Neural progenitor cell (in vitro differentiated cells): ENCODE measurements around the gene ASAP2.

ENCODE experiments used
- EZH2 ChIP-seq: fragments of 200-600 bp; sonication (generic); IDR thresholded peaks from 2 replicates; pipeline ENCODE4 v1.6.1; 2017; ENCODE audit warnings: antibody characterized with exemption, mild to moderate bottlenecking, moderate library complexity
- EZH2phosphoT487 ChIP-seq: fragments of 200-600 bp; sonication (generic); IDR thresholded peaks from 2 replicates; pipeline ENCODE4 v1.6.1; 2017; ENCODE audit warnings: antibody characterized with exemption
- TF ChIP-seq, protein P1 (sequence below): fragments of 200-600 bp; sonication (generic); IDR thresholded peaks from 2 replicates; pipeline ENCODE4 v1.5.1; 2017; ENCODE audit warnings: antibody characterized with exemption, mild to moderate bottlenecking

DNA sequence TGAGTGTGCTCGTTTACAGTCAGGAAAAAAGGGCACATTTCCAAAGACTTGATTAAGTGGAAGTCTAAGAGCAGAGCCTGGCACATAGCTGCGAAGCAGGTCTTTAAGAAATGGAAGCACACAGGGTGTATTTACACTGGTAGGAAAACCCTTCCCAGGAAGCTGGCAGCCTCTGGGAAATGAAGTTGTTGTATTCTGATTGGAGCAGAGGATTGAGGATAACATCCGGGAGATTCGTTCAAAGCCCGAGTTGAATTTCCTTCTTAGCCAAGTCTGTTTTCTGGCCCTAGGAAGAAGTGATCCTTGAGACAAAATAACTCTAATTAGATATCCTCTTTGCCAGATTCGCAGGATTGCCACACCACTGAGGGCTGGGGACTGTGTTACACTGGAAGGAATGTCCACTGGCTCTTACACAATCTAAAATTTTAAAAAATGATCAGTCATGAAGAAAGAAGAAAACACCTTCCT lies 140.8 kb downstream of the ASAP2 start:
- TF ChIP-seq, protein P1, sequence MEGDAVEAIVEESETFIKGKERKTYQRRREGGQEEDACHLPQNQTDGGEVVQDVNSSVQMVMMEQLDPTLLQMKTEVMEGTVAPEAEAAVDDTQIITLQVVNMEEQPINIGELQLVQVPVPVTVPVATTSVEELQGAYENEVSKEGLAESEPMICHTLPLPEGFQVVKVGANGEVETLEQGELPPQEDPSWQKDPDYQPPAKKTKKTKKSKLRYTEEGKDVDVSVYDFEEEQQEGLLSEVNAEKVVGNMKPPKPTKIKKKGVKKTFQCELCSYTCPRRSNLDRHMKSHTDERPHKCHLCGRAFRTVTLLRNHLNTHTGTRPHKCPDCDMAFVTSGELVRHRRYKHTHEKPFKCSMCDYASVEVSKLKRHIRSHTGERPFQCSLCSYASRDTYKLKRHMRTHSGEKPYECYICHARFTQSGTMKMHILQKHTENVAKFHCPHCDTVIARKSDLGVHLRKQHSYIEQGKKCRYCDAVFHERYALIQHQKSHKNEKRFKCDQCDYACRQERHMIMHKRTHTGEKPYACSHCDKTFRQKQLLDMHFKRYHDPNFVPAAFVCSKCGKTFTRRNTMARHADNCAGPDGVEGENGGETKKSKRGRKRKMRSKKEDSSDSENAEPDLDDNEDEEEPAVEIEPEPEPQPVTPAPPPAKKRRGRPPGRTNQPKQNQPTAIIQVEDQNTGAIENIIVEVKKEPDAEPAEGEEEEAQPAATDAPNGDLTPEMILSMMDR: no peak
- no peak for TF ChIP-seq EZH2
- TF ChIP-seq EZH2phosphoT487: no peak
